ENCODE results near the gene CACNA1I.

The CACNA1I gene

GRCh38 chr22:39593066-39593930, 22.7 kb downstream of the CACNA1I start:
- 0 out of 2 replicates have a peak, but pooled peaks have one; percentile 31 for TF ChIP-seq ZNF664 (tag by site-specific recombination; IDR thresholded peaks at IDR 0.05)
- TF ChIP-seq, protein P1, sequence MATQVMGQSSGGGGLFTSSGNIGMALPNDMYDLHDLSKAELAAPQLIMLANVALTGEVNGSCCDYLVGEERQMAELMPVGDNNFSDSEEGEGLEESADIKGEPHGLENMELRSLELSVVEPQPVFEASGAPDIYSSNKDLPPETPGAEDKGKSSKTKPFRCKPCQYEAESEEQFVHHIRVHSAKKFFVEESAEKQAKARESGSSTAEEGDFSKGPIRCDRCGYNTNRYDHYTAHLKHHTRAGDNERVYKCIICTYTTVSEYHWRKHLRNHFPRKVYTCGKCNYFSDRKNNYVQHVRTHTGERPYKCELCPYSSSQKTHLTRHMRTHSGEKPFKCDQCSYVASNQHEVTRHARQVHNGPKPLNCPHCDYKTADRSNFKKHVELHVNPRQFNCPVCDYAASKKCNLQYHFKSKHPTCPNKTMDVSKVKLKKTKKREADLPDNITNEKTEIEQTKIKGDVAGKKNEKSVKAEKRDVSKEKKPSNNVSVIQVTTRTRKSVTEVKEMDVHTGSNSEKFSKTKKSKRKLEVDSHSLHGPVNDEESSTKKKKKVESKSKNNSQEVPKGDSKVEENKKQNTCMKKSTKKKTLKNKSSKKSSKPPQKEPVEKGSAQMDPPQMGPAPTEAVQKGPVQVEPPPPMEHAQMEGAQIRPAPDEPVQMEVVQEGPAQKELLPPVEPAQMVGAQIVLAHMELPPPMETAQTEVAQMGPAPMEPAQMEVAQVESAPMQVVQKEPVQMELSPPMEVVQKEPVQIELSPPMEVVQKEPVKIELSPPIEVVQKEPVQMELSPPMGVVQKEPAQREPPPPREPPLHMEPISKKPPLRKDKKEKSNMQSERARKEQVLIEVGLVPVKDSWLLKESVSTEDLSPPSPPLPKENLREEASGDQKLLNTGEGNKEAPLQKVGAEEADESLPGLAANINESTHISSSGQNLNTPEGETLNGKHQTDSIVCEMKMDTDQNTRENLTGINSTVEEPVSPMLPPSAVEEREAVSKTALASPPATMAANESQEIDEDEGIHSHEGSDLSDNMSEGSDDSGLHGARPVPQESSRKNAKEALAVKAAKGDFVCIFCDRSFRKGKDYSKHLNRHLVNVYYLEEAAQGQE (tag by site-specific recombination; IDR thresholded peaks at IDR 0.05): no peak
- TF ChIP-seq PRDM1 (tag by site-specific recombination; IDR thresholded peaks at IDR 0.05): peak; percentile 90
- no peak for TF ChIP-seq ZSCAN23 (tag by site-specific recombination; IDR thresholded peaks at IDR 0.05)
- peak; percentile 81 for TF ChIP-seq FEZF1 (tag by site-specific recombination; IDR thresholded peaks at IDR 0.05)
- peak; percentile 95 for TF ChIP-seq ZNF16 (tag by site-specific recombination; IDR thresholded peaks at IDR 0.05; ENCODE audit: low read depth)
- no peak for TF ChIP-seq ZNF776 (tag by site-specific recombination; IDR thresholded peaks at IDR 0.05; ENCODE audit: borderline replicate concordance)
- TF ChIP-seq OSR2 (tag by site-specific recombination; IDR thresholded peaks at IDR 0.05): no peak
- Histone ChIP-seq H3K27ac (ENCODE audit: extremely low read depth, low read depth, low read length) (no peak overlapping the region), H3K4me3 (ENCODE audit: low read depth, low read length) (no peak overlapping the region), H3K9me3 (ENCODE audit: control insufficient read depth, insufficient read depth, low read depth, low read length) (no peaks in the 10 kb centered on the region), H3K36me3 (ENCODE audit: control insufficient read depth in 2 of 2, insufficient read depth in 1 of 2, low read length in 2 of 2) (no peaks in the 10 kb centered on the region), H3K4me1 (ENCODE audit: control insufficient read depth, insufficient read depth, low read length) (no peaks in the 10 kb centered on the region)
- CTCF ChIA-PET: interaction anchor here (0.6 to 1.6 kb wide), 2 partner anchors 22 to 59 kb away, joined by 3 read pairs; no protein-coding TSS in a partner anchor
- POLR2A ChIA-PET: no interaction called here

- ChIA-PET POLR2A (no interaction called here), CTCF (no interaction called here)
- Histone ChIP-seq H3K9me3 (ENCODE audit: control insufficient read depth, insufficient read depth, low read depth, low read length) (no peaks in the 10 kb centered on the region), H3K4me3 (ENCODE audit: low read depth, low read length) (no peak overlapping the region), H3K36me3 (ENCODE audit: control insufficient read depth in 2 of 2, insufficient read depth in 1 of 2, low read length in 2 of 2) (no peaks in the 10 kb centered on the region), H3K27ac (ENCODE audit: extremely low read depth, low read depth, low read length) (no peak overlapping the region), H3K4me1 (ENCODE audit: control insufficient read depth, insufficient read depth, low read length) (no peaks in the 10 kb centered on the region)
- TF ChIP-seq ZNF169 (tag by site-specific recombination; IDR thresholded peaks at IDR 0.05): no peak
- no peak for TF ChIP-seq GLIS2 (tag by site-specific recombination; IDR thresholded peaks at IDR 0.05)
- no peak for TF ChIP-seq ZNF416 (tag by site-specific recombination; IDR thresholded peaks at IDR 0.05)
- TF ChIP-seq, protein P2, sequence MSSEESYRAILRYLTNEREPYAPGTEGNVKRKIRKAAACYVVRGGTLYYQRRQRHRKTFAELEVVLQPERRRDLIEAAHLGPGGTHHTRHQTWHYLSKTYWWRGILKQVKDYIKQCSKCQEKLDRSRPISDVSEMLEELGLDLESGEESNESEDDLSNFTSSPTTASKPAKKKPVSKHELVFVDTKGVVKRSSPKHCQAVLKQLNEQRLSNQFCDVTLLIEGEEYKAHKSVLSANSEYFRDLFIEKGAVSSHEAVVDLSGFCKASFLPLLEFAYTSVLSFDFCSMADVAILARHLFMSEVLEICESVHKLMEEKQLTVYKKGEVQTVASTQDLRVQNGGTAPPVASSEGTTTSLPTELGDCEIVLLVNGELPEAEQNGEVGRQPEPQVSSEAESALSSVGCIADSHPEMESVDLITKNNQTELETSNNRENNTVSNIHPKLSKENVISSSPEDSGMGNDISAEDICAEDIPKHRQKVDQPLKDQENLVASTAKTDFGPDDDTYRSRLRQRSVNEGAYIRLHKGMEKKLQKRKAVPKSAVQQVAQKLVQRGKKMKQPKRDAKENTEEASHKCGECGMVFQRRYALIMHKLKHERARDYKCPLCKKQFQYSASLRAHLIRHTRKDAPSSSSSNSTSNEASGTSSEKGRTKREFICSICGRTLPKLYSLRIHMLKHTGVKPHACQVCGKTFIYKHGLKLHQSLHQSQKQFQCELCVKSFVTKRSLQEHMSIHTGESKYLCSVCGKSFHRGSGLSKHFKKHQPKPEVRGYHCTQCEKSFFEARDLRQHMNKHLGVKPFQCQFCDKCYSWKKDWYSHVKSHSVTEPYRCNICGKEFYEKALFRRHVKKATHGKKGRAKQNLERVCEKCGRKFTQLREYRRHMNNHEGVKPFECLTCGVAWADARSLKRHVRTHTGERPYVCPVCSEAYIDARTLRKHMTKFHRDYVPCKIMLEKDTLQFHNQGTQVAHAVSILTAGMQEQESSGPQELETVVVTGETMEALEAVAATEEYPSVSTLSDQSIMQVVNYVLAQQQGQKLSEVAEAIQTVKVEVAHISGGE (tag by site-specific recombination; conservative IDR thresholded peaks at IDR 0.05; ENCODE audit: low read depth): no peak
- TF ChIP-seq ZBTB17 (tag by site-specific recombination; IDR thresholded peaks at IDR 0.05): no peak
- TF ChIP-seq, protein P3, sequence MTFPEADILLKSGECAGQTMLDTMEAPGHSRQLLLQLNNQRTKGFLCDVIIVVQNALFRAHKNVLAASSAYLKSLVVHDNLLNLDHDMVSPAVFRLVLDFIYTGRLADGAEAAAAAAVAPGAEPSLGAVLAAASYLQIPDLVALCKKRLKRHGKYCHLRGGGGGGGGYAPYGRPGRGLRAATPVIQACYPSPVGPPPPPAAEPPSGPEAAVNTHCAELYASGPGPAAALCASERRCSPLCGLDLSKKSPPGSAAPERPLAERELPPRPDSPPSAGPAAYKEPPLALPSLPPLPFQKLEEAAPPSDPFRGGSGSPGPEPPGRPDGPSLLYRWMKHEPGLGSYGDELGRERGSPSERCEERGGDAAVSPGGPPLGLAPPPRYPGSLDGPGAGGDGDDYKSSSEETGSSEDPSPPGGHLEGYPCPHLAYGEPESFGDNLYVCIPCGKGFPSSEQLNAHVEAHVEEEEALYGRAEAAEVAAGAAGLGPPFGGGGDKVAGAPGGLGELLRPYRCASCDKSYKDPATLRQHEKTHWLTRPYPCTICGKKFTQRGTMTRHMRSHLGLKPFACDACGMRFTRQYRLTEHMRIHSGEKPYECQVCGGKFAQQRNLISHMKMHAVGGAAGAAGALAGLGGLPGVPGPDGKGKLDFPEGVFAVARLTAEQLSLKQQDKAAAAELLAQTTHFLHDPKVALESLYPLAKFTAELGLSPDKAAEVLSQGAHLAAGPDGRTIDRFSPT (tag by site-specific recombination; IDR thresholded peaks at IDR 0.05): no peak
- TF ChIP-seq, protein P1 (tag by site-specific recombination; IDR thresholded peaks at IDR 0.05): no peak
- TF ChIP-seq, protein P4, sequence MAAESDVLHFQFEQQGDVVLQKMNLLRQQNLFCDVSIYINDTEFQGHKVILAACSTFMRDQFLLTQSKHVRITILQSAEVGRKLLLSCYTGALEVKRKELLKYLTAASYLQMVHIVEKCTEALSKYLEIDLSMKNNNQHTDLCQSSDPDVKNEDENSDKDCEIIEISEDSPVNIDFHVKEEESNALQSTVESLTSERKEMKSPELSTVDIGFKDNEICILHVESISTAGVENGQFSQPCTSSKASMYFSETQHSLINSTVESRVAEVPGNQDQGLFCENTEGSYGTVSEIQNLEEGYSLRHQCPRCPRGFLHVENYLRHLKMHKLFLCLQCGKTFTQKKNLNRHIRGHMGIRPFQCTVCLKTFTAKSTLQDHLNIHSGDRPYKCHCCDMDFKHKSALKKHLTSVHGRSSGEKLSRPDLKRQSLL (tag by site-specific recombination; IDR thresholded peaks at IDR 0.05): no peak
- TF ChIP-seq, protein P5, sequence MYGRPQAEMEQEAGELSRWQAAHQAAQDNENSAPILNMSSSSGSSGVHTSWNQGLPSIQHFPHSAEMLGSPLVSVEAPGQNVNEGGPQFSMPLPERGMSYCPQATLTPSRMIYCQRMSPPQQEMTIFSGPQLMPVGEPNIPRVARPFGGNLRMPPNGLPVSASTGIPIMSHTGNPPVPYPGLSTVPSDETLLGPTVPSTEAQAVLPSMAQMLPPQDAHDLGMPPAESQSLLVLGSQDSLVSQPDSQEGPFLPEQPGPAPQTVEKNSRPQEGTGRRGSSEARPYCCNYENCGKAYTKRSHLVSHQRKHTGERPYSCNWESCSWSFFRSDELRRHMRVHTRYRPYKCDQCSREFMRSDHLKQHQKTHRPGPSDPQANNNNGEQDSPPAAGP (tag by site-specific recombination; IDR thresholded peaks at IDR 0.05): no peak
Measured at GRCh38 chr22:39593931-39594285, 23.4 kb downstream of the CACNA1I start.

Measured in HEK293 (cell line).